Natural killer cell (primary cell): ENCODE results near the gene ALDOC. TPM values are rescaled to one million over a fixed set of nuclear protein-coding genes. Genes with fewer than 3 reads are reported as not detected.
A peak's percentile ranks its signal among the peaks of the same experiment; 100 is the strongest.
"Not testable (repeated sequence)": the region's sequence is repeated elsewhere in the genome, so short reads cannot be mapped to it uniquely, and the experiment has no call there.

ENCODE experiments used
- ATAC-seq, 3 donors: fragments of 150-1000 bp in 2 of 3; fragments of 200-7000 bp in 1 of 3; cut with Tn5 transposase; 1 replicate in 1 of 3; 2 replicates in 2 of 3; pipeline ENCODE4 v1.10.0; 2021; ENCODE audit warnings: mild to moderate bottlenecking in 2 of 3, moderate library complexity in 2 of 3
- DNase-seq, 2 donors: peaks; one replicate each; pipeline versions ENCODE4 v3.0.0 to v3.0.0-alpha.2; 2013 to 2021; ENCODE audit warnings: mixed read lengths in 1 of 2
- H3K27ac ChIP-seq: one replicate; pipeline ENCODE4 v1.5.1; 2013; ENCODE audit warnings: mild to moderate bottlenecking, low read length
- H3K27me3 ChIP-seq: one replicate; pipeline ENCODE4 v1.6.1; 2013; ENCODE audit warnings: low read length; ENCODE audit not compliant: control insufficient read depth, insufficient read depth
- H3K36me3 ChIP-seq: one replicate; pipeline ENCODE4 v1.6.1; 2013; ENCODE audit warnings: low read length; ENCODE audit not compliant: control insufficient read depth, insufficient read depth
- H3K4me1 ChIP-seq: one replicate; pipeline ENCODE4 v1.6.1; 2013; ENCODE audit warnings: low read length; ENCODE audit not compliant: control insufficient read depth, insufficient read depth
- H3K4me3 ChIP-seq: one replicate; pipeline ENCODE4 v1.5.1; 2013; ENCODE audit warnings: low read length
- H3K9me3 ChIP-seq: one replicate; pipeline ENCODE4 v1.6.1; 2013; ENCODE audit warnings: low read length; ENCODE audit not compliant: control insufficient read depth, insufficient read depth
- H3K27ac Mint-ChIP-seq, 2 donors: one replicate each; pipeline ENCODE4 v1.8.0; 2022; ENCODE audit warnings: mild to moderate bottlenecking in 2 of 2, mixed read lengths in 2 of 2, moderate library complexity in 1 of 2
- H3K27me3 Mint-ChIP-seq, 2 donors: one replicate each; pipeline ENCODE4 v1.8.0; 2022; ENCODE audit warnings: low read depth in 2 of 2, mixed read lengths in 2 of 2
- H3K36me3 Mint-ChIP-seq: one replicate; pipeline ENCODE4 v1.8.0; 2022; ENCODE audit warnings: mixed read lengths
- H3K4me1 Mint-ChIP-seq, 2 donors: one replicate each; pipeline ENCODE4 v1.8.0; 2022; ENCODE audit warnings: mixed read lengths in 2 of 2
- H3K4me3 Mint-ChIP-seq: one replicate; pipeline ENCODE4 v1.8.0; 2022; ENCODE audit warnings: mild to moderate bottlenecking, moderate library complexity, mixed read lengths
- H3K9me3 Mint-ChIP-seq, 2 donors: one replicate each; pipeline ENCODE4 v1.8.0; 2022; ENCODE audit warnings: mixed read lengths in 2 of 2
- CTCF ChIP-seq: fragments of 200-600 bp; IDR thresholded peaks from one replicate; pipeline ENCODE4 v1.8.0; 2022; ENCODE audit warnings: antibody characterized with exemption
- WGBS: methylation state at CpG from one replicate; pipeline ENCODE4 v1.1.7; 2013; ENCODE audit warnings: missing lambda C conversion rate; ENCODE audit not compliant: insufficient coverage; 5-methylcytosine and 5-hydroxymethylcytosine counted together
- intact Hi-C: fragments of 100-400 bp; cut with micrococcal nuclease; formaldehyde crosslinking; loops from one replicate; pipeline ENCODE4 v1.14.2; 2022
- total RNA-seq, 4 donors: library from RNA; stranded (reverse); fragments of 120-200 nt in 1 of 4; gene quantifications; one replicate each; pipeline versions ENCODE4 v1.2.3 to v1.2.4, GENCODE V29; 2013 to 2022

Gene ALDOC
- total RNA-seq, 3 donors from 2014 or later (not counting 1 experiment from before 2014, with no cell fraction given) = 18.2 to 25.4 (median 23.0) TPM

DNA sequence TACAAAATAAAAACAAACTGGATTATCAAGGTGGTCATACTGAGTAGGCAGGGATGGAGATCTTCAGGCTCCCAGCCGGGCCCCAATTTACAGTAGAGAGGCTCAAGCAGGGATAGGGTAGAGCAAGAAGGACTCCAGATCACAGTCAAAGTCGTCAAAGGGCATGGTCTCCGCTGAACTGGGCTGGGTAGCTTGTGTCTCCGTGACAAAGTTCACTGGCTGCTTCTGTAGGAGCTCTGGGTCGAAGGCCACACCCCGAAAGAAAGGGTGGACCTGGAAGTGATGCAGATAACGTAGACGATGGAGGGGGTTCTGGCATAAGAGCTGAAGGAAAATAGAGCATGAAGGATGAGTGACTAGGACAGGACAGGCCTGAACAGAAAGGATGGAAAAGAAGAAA lies 33.7 kb upstream of the ALDOC start:
- TF ChIP-seq CTCF = no peak
- WGBS = 96% methylated on average over 8 of the region's 8 CpGs
- DNase-seq (no peak), ATAC-seq (no peak)
- H3K36me3 ChIP-seq = peaks cover 16% of the 10 kb centered on the region
- intact Hi-C loops = no loop called here
- no peak overlapping the region for H3K4me3 ChIP-seq
- no peaks in the 10 kb centered on the region for H3K9me3 ChIP-seq
- H3K27ac ChIP-seq = no peak overlapping the region
- Mint-ChIP-seq H3K27me3 (no peaks in the 10 kb centered on the region), H3K36me3 (no peaks in the 10 kb centered on the region), H3K4me3 (no peak overlapping the region), H3K9me3 (no peaks in the 10 kb centered on the region), H3K4me1 (no peaks in the 10 kb centered on the region), H3K27ac (peak overlapping the region in 1 of 2 donors; percentile 10)
- no peaks in the 10 kb centered on the region for H3K4me1 ChIP-seq
- no peaks in the 10 kb centered on the region for H3K27me3 ChIP-seq

DNA sequence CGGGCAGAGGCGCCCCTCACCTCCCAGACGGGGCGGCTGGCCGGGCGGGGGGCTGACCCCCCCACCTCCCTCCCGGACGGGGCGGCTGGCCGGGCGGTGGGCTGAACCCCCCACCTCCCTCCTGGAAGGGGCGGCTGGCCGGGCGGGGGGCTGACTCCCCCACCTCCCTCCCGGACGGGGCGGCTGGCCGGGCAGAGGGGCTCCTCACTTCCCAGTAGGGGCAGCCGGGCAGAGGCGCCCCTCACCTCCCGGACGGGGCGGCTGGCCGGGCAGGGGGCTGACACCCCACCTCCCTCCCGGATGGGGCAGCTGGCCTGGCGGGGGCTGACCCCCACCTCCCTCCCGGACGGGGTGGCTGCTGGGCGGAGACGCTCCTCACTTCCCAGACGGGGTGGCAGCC lies 27.3 kb upstream of the ALDOC start:
- H3K4me3 Mint-ChIP-seq, H3K27me3 Mint-ChIP-seq, H3K9me3 ChIP-seq, intact Hi-C loops, ATAC-seq, H3K9me3 Mint-ChIP-seq, H3K4me3 ChIP-seq, H3K27ac ChIP-seq, H3K27ac Mint-ChIP-seq, DNase-seq, H3K4me1 Mint-ChIP-seq, H3K36me3 ChIP-seq, H3K27me3 ChIP-seq, H3K36me3 Mint-ChIP-seq: not testable (repeated sequence)
- H3K4me1 ChIP-seq = peaks cover 13% of the 10 kb centered on the region
- 92% methylated on average over 8 of the region's 31 CpGs for WGBS

DNA sequence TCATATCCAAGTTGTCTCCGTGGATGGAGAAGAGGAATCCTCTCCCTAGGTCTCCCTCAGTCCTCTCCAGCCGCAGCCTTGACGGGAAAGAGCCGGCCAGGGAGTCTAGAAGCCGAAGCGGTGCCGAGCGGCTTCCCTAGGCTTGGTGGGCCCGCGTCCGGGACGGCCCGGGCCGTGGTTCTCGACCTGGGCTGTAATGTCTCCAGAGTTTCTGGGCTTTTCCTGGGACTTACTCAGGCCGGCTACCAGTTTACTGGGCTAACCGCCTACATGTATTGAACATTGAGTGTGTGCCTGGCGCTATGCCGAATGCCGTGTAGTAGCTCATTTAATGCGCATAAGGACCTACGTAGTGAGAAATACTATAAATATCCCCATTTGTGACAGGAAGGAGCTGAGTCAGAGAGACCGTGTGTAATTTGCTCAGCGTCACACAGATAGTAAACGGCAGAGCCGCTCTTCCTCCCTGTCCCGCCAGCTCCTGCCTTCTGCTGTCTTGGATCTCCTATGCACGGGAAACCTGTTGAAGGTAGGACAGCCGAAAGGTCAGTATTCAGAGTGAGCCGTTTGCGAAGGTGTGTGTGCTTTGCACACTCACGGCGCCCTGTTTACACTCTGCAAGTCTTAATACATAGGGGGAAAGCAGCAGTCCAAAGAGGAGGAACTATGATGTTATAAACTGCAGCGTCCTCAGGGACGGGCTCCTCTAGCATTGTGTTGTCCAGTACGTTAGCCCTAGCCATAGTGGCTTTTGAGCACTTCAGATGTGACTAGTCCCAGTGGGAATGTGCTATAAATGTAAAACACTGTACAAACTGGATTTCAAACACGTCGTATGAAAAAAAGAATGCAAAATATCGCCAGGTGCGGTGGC lies 22.9 kb upstream of the ALDOC start:
- no peaks in the 10 kb centered on the region for H3K27me3 ChIP-seq
- no peaks in the 10 kb centered on the region for H3K36me3 ChIP-seq
- H3K27me3 Mint-ChIP-seq = no peaks in the 10 kb centered on the region
- no peaks in the 10 kb centered on the region for H3K9me3 ChIP-seq
- H3K27ac ChIP-seq = peak overlapping the region; percentile 95
- H3K27ac Mint-ChIP-seq = peak overlapping the region; percentile 95 to 98
- intact Hi-C loops = loop anchor here (1.0 to 5.0 kb wide), 2 partner anchors 23 to 107 kb away; partner anchors contain the start of gene ALDOC
- H3K4me1 ChIP-seq = peaks cover 19% of the 10 kb centered on the region
- peak overlapping the region; percentile 71 for H3K4me3 ChIP-seq
- DNase-seq (peak; percentile 60 to 84), ATAC-seq (peak; percentile 66 to 81 (median 72))
- peaks cover 22 to 23% of the 10 kb centered on the region in 2 donors for H3K4me1 Mint-ChIP-seq
- no peak for TF ChIP-seq CTCF
- peak overlapping the region; percentile 94 for H3K4me3 Mint-ChIP-seq
- H3K36me3 Mint-ChIP-seq = no peaks in the 10 kb centered on the region
- 7% methylated on average over 40 of the region's 40 CpGs for WGBS
- H3K9me3 Mint-ChIP-seq = no peaks in the 10 kb centered on the region

- Histone ChIP-seq H3K27ac (peak within 1 kb of the TSS; percentile 95), H3K4me1 (peaks cover 19% of the 10 kb centered on the region), H3K4me3 (peak within 1 kb of the TSS; percentile 71), H3K27me3 (no peaks in the 10 kb centered on the region), H3K36me3 (no peaks in the 10 kb centered on the region), H3K9me3 (no peaks in the 10 kb centered on the region)
- WGBS = under 1% methylated on average over 44 of the region's 44 CpGs
- peak within 1 kb of the TSS; percentile 94 for H3K4me3 Mint-ChIP-seq
- no peaks in the 10 kb centered on the region for H3K36me3 Mint-ChIP-seq
- peaks cover 22 to 23% of the 10 kb centered on the region in 2 donors for H3K4me1 Mint-ChIP-seq
- peak within 1 kb of the TSS; percentile 95 to 98 for H3K27ac Mint-ChIP-seq
- no peaks in the 10 kb centered on the region for H3K9me3 Mint-ChIP-seq
- no peak for TF ChIP-seq CTCF
- no peaks in the 10 kb centered on the region for H3K27me3 Mint-ChIP-seq
- DNase-seq = peak; percentile 96 to 97
- intact Hi-C loops = loop anchor here (1.0 to 5.0 kb wide), 2 partner anchors 23 to 107 kb away; partner anchors contain the start of gene ALDOC
- peak; percentile 89 to 99 (median 93) for ATAC-seq
Measured at GRCh38 chr17:28598799-28599310, 22.2 kb upstream of the ALDOC start, which contains the start of gene SPAG5. Gene SPAG5 (minus strand): TSS chr17:28599025. CDS start chr17:28598946, 79 bp downstream.
